Urinary bladder (tissue), 4 donors: ENCODE results near the gene RNF39. TPM values are rescaled to one million over a fixed set of nuclear protein-coding genes. Genes with fewer than 3 reads are reported as not detected.
A peak's percentile ranks its signal among the peaks of the same experiment; 100 is the strongest.

ENCODE experiments used
- DNase-seq: peaks from one replicate; pipeline ENCODE4 v3.0.0-alpha.2; 2015; ENCODE audit errors: extremely low spot score
- H3K27ac ChIP-seq: one replicate; pipeline ENCODE4 v1.5.1; 2013; ENCODE audit warnings: low read depth, mild to moderate bottlenecking, moderate library complexity
- H3K36me3 ChIP-seq: one replicate; pipeline ENCODE4 v1.6.1; 2013; ENCODE audit warnings: mild to moderate bottlenecking, moderate library complexity; ENCODE audit not compliant: insufficient read depth
- H3K4me1 ChIP-seq: one replicate; pipeline ENCODE4 v1.6.1; 2013; ENCODE audit warnings: mild to moderate bottlenecking, moderate library complexity; ENCODE audit not compliant: insufficient read depth
- H3K4me3 ChIP-seq: one replicate; pipeline ENCODE4 v1.5.1; 2013; ENCODE audit warnings: low read depth, low read length
- WGBS: extraction: QIAGEN DNeasy Blood & Tissue Kit; methylation state at CpG from one replicate; pipeline ENCODE4 v1.1.7; 2013; 5-methylcytosine and 5-hydroxymethylcytosine counted together
- polyA plus RNA-seq: library from polyadenylated mRNA; stranded (reverse); fragments of 200-250 nt; gene quantifications from one replicate; pipeline ENCODE4 v1.2.3, GENCODE V29; 2013
- total RNA-seq: library from RNA; depleted of rRNA; stranded (reverse); fragments of >200 nt; gene quantifications from one replicate; pipeline ENCODE4 v1.2.3, GENCODE V29; 2014
- donor health status: healthy with polysubstance abuse.
- donor health status: healthy.

RNF39 gene
- total and polyA plus RNA-seq, 2 donors = 0.11 to 0.73 TPM

DNA sequence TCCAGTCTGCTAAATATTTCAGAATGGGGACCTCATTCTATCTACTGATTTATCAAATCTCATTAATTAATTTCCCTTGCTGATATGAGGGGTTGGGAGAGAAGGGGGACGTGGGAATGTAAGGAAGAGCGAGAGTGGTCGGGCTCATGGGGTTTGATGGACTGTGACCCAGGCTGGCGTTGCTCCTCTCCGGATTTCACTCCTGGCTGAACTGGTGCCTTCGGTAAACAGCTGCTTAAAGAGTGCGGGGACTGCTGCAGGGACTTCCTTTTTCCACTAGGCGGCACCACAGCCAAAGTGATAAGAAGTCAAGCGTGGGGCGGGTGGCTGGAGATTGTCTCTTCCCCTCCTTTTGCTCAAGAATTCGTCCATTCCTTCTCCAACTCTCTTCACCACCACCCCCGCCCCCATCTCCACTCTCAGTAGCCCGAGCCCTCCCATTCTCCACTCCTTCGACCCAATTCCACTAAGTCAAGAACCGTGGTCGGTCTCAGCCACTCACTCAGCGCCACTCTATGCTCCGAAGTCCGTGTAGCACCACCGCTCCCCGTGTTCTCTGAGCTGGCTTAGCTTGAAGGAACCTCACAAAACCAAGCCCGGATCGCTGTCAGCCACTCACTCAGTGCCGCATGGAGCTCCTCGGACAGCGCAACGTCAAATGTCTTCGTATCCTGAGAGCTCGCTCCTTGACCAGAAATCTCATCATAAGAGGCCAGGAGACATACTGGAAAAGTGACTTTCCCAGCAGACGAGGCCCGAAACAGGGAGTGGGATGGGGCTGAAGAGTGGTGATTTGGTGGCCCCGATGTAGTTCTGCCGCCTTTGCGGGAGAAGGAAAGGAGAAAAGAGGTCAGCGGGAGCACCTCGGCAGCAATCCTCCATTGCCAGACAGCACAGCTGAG, 27.7 kb upstream of the RNF39 start:
- 6% methylated on average over 36 of the region's 36 CpGs for WGBS
- no peak overlapping the region for H3K27ac ChIP-seq
- H3K36me3 ChIP-seq = no peaks in the 10 kb centered on the region
- peak; percentile 83 for DNase-seq
- no peaks in the 10 kb centered on the region for H3K4me1 ChIP-seq
- H3K4me3 ChIP-seq = no peak overlapping the region

DNA sequence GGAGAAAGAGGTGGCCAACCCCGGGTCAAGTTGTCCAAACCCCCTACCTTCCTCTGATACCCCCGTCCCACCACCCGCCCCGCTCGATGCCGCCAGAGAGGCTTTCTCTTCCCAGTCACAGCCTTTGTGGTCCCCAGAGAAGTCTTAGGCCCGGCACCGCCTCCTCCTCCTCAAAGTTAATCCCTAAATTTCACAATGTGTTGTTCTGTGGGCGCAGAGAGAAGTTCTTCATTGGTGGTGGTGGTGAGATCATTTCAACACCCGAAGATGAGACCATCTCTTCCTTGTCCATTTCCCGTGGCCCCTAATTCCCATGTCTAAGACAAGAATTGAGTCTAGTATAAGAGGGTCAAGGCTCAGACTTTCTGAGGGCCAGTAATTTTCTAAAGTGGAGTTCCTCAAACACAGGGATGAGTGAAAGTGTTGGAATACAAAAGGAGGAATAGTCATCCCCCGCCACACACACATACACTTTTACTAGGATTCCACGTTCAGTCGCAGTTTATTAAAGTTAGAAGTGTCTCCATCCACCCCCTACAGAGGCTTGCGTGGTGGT, 26.9 kb upstream of the RNF39 start:
- Histone ChIP-seq H3K27ac (peak overlapping the region; percentile 75), H3K36me3 (no peaks in the 10 kb centered on the region), H3K4me1 (no peaks in the 10 kb centered on the region), H3K4me3 (no peak overlapping the region)
- no peak for DNase-seq
- 50% methylated on average over 15 of the region's 15 CpGs for WGBS

DNA sequence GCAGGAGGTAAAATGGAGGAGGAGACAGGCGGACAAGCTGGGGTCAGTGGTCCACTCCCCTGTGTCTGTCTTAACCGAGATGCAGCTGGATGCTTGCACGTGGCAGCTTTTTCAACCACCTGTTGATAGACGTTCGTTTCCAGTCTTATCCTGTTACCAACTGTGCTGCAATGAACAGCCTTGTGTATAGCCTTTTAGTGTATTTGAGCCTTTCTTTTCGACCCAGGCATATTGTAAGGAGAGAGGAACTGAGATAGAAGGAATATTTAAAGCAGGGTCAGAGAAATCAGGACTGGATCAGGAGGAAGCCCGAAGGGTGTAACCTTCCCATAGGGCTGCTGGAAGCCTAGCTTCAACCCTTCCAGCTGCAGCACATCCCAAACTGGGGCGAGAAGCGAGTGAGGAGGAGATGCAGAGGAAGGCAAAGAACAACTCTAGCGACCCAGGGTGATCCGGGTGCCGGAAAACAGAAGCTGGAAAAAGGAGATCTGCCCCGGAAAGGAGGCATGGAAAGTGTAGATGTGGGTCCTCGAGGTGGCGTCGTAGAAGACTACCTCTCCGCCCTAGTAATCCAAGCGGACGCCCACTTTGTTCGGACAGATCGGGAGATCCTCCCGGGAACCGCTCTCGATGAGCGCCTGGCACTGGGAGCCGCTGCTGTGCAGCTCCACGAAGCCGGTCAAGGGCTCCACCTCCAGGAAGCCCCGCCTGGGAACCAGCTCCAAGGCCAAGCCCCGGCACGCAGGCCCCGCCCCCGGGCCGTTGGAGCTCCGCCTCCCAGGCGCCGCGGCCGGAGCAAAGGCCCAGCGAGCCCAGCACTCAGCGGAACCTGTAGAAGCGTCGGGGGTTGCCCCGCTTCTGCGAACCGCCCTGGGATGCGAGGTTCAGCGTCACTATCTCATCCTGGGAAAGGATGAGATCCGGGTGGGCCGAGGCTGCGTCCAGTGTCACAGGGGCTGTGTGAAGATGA, 26.2 kb upstream of the RNF39 start:
- Histone ChIP-seq H3K4me1 (no peaks in the 10 kb centered on the region), H3K36me3 (no peaks in the 10 kb centered on the region)
- DNase-seq = peak; percentile 49

DNA sequence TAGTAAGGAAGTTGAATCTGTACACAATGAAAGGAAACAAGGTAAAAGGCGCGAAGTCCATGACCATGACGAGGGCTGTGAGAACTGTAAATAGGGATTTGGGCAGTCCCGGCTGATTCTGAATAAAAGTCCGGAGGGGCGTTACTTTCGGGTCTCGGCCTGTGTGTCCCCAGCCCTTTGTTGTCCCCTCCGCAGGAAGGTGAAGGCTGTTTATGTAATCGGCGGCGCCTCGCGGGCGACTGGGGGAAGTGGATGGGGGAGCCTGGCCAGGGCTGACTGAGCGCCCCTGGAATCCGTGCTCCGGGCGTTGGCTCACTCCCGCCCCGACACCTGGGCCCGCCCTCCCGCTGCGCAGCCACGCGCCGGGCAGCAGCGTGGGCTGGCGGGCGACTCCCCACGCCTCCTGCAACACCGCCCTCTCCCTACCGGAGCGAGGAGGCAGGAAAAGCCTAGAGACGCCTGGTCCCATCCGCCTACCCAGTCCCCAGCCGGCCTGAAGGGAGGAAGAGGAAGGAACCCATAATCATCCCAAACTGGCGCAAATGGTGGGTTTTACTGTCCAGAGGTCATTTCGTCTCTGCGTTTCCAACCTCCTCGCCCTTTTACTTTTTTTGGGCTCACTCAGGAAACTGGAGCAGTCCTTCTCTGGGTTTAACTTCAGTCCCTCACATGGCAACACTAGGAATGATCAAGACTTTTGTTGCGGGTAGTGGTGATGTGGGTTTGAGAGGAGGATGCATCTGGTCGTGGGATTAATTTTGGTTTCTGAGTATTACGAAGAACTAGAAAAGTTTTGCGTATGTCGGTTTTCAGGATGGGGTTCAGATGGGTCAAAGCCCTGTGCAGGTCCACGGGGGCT, 25.2 kb upstream of the RNF39 start:
- DNase-seq = no peak
- Histone ChIP-seq H3K4me1 (no peaks in the 10 kb centered on the region), H3K27ac (no peak overlapping the region), H3K36me3 (no peaks in the 10 kb centered on the region), H3K4me3 (peak overlapping the region; percentile 22)
- WGBS = 3% methylated on average over 47 of the region's 47 CpGs

More for the DNA sequence above, 26.2 kb upstream of the RNF39 start:
- Histone ChIP-seq H3K27ac (peak overlapping the region; percentile 75), H3K4me3 (peak overlapping the region; percentile 9)
- WGBS = 2% methylated on average over 51 of the region's 51 CpGs

DNA sequence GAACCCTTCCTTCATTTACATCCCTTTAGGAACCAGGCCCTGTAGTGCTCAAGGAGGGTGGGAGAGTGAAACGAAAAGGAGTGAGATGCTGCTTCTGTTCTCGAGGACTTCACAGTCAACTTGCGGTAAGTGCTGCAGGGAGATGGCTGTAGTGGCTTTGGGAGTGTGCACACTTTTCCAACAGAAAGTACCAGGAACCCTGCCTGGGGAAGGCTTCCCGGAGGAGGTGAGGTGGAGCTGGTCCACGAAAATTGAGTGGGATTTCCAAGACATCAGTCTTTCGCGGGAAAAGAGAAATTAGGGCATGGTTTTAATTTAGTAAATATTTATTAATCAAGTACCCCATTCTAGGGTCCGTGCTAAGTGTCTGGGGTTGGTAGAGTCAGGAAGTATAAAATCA, 24.6 kb upstream of the RNF39 start:
- Histone ChIP-seq H3K27ac (no peak overlapping the region), H3K4me3 (no peak overlapping the region), H3K36me3 (no peaks in the 10 kb centered on the region), H3K4me1 (no peaks in the 10 kb centered on the region)
- no peak for DNase-seq
- WGBS = 24% methylated on average over 8 of the region's 8 CpGs

DNA sequence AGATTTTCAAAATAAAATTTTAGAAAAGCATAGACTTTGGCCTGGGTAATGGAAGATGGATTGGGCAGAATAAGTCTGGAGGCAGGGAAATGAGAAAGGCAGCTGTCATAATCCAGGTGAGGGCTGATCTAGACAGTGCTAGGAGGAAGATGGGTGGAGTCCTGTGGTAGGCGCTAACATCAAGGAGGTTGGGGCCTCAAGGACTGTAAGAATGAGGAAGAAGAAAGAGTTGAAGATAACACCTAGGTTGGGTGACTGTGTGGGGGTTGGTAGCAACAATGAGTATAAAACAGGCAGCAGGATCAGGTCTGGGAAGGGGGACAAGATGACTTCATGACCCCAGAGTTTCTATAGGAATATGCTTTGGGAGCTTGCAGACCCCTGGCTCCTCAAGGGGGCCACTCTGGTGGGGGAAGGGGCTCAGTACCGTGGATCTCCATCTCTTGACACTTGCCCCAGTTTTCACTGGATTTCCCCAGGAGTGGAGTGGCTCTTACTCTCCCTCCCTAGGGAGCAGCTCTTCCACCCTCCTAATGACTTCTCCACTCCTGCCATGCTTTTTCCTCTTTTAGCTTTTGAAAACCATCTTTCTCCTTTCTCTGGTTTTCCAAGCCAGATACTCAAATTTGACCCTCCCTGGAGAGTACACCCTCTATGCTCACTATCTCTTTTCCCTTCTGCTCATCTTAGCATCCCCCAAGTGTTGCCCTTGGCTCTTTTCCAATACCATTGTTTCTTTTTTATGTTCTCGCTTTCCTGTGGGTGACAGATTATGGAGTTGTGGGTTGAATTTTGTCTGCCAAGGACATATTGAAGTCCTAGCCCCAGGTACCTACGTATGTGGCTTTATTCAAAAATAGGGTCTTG, 22.6 kb upstream of the RNF39 start:
- Histone ChIP-seq H3K36me3 (no peaks in the 10 kb centered on the region), H3K4me3 (no peak overlapping the region), H3K27ac (no peak overlapping the region), H3K4me1 (no peaks in the 10 kb centered on the region)
- 70% methylated on average over 4 of the region's 4 CpGs for WGBS
- no peak for DNase-seq

DNA sequence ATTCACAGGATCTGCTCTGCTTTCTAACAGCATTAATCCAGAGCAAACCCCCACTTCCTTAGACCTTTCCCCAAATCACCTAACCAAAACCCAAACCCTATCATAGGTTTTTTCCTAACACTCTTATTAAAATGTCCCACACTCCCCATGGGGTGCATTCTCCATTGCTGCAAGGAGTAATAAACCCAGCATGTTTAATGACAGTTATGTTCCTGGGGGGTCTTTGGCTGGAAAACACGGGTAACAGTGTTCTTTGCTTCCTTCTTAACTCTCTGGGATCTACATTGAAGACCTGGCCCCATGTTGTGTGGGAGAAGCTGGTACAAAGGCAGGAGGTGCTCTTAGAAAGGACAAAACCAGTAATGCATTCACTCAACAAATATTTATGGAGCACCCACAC, 21.3 kb upstream of the RNF39 start:
- H3K27ac ChIP-seq = no peak overlapping the region
- H3K4me1 ChIP-seq = no peaks in the 10 kb centered on the region
- no peak for DNase-seq
- no peak overlapping the region for H3K4me3 ChIP-seq
- no peaks in the 10 kb centered on the region for H3K36me3 ChIP-seq
- 30% methylated on average over 1 of the region's 1 CpG for WGBS

DNA sequence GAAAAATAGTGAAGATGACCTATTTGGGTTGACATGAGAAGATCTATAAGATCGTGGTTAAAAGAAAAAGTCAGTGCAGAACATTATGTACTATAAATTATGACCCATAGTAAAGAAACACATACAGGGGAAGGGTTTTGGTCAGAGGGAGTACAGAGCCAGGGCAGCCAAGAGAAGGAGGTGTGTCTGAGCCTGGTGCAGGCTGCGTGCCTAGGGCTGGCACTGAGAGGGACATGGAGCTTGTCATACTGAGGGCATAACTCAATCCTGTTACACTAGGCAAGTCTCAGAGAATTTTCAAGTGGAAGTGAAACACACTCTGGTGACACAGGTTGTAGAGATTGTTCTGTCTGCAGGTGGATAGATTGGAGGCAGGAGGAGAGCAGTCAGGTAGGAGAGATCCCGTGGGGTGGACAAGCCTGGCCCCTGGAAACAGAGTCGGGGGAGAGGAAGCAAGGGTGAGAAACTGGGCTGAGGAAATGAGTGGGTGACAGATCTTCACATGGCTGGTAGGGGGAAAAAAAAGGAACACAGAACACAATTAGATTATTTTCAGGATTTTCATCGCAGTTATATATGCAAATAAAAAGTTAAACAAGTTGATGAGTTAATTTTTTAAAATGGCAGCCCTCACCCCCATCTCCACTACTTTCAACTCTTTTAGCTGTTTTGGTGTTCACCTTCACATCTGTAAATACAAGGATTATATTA, 18.5 kb upstream of the RNF39 start:
- Histone ChIP-seq H3K4me1 (no peaks in the 10 kb centered on the region), H3K36me3 (no peaks in the 10 kb centered on the region), H3K4me3 (no peak overlapping the region), H3K27ac (no peak overlapping the region)
- 74% methylated on average over 5 of the region's 5 CpGs for WGBS
- no peak for DNase-seq

DNA sequence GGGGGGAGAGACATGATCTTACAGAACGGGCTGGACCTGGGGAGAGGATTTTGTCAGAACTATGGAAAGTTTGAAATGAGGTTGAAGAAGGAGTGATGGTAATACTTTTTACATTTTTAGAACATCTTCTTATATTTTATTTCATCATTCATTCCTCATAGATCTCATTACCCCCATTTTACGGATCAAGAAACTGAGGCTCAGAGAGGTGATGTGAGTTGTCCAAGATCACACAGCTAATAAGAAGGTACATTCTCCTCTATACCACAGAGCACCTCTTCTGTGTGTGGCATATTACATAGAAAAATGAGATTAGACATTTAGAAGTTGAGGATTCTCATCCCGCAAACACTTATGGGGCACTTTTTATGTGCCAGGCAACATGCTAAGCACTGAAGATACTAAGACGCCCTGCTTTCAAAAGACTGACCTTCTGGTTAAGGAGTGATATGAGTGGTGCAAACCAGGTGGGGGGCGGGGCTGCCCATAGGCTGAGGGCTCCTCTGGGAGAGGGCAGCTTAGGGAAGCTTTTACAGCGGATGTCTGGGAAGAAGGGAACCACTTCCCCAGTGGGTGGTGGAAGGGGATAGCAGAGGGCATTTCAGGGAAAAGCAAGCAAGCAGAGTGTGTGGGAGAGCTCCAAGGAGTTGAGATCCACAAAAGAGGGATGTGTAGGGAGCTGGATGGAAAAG, 17.4 kb upstream of the RNF39 start:
- no peak for DNase-seq
- H3K4me3 ChIP-seq = no peak overlapping the region
- H3K27ac ChIP-seq = no peak overlapping the region
- no peaks in the 10 kb centered on the region for H3K36me3 ChIP-seq
- 64% methylated on average over 6 of the region's 6 CpGs for WGBS
- no peaks in the 10 kb centered on the region for H3K4me1 ChIP-seq

DNA sequence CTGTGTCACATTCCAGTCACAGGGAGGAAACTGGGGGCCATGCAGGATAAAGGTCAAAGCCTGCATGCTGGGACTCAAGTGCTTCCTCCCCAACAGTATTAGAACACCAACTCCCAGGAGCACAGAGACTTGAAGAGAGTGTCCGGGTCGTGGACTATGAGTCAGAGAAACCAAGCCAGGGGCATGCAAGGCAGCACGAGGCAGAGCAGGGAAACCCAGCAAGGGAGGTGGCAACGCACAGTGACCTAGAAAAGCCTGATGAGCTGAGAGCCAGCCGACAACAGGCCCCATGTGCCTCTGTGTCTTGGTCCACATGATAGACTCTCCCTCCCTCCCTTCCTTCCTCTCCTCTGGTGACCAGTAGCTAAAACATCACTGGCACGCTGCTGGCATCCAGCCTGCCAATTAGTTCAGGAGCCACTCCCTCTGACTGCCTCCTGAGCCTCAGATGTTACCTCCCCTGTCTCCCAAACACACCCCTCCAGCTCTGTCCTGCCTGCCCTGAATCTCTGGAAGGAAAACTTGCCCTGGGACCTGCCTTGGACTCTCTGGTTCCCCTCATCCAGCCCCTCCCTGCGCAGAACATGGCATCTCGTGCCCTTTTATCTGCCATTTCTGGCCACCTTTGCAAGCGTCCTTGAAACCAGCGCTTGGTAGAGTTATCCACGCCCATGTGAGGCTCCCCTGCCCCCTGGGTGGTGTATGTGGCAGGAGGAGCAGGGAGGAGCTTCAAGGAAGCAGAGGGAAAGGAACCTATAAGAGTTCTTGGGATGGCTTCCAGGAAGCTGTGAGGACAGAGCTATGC, 16.2 kb upstream of the RNF39 start:
- Histone ChIP-seq H3K36me3 (no peaks in the 10 kb centered on the region), H3K27ac (no peak overlapping the region), H3K4me3 (no peak overlapping the region), H3K4me1 (no peaks in the 10 kb centered on the region)
- WGBS = 47% methylated on average over 11 of the region's 11 CpGs
- no peak for DNase-seq

DNA sequence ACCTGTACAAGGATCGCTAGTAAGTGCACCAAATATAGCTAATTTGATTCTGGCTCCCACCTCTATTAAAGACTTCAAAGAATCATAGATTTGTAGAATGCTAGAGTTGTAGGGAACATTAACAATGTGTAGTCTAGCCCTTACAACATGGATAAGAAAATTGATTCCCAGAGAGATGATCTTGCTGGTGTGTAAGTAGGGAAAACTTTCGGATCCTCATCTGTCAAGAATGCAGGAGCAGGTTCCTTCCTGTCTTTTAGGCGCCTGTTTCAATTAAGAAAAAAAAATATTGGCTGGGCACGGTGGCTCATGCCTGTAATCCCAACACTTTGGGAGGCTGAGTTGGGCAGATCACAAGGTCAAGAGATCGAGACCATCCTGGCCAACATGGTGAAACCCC, 12.3 kb upstream of the RNF39 start:
- 67% methylated on average over 5 of the region's 5 CpGs for WGBS
- Histone ChIP-seq H3K4me3 (no peak overlapping the region), H3K4me1 (no peaks in the 10 kb centered on the region), H3K27ac (no peak overlapping the region), H3K36me3 (no peaks in the 10 kb centered on the region)
- DNase-seq = no peak
